Measurements from ENCODE around the gene PLPP3. TPM values are rescaled to one million over a fixed set of nuclear protein-coding genes. Genes with fewer than 3 reads are reported as not detected.

PLPP3 gene
- total RNA-seq, 4 donors from 2014 or later: 29.0 to 80.0 (median 39.4) TPM

DNA sequence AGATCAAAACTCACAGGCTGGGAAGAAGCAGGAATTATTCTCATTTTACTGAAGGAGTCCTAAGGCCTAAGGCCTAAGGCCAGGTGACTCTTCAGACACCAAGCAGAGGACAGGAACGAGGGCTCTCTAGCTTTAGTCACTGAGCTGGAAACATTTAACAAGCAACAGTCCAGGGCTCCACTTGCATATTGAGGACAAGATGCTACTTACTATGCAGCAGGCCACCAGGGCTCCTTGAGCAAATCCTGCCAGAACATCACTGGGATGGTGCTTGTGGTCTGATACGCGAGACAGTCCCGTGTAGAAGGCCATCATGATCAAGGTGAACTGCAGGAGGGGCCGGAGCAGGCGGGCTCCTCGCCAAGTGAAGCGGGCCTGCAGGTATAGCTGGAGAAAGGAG is 67.6 kb downstream of the PLPP3 start:
- no peak for DNase-seq (ENCODE audit: low spot score in 2 of 2)
- Histone ChIP-seq H3K4me1 (peaks cover 55% of the 10 kb centered on the region), H3K4me3 (no peak overlapping the region), H3K9me3 (no peaks in the 10 kb centered on the region), H3K36me3 (peaks cover 28% of the 10 kb centered on the region), H3K27me3 (no peaks in the 10 kb centered on the region), H3K27ac (no peak overlapping the region)
- TF ChIP-seq POLR2A (IDR thresholded peaks at IDR 0.05) (no peak), POLR2AphosphoS5 (IDR thresholded peaks at IDR 0.05) (no peak), EP300 (IDR thresholded peaks at IDR 0.05) (no peak)
- TF ChIP-seq, protein P1, sequence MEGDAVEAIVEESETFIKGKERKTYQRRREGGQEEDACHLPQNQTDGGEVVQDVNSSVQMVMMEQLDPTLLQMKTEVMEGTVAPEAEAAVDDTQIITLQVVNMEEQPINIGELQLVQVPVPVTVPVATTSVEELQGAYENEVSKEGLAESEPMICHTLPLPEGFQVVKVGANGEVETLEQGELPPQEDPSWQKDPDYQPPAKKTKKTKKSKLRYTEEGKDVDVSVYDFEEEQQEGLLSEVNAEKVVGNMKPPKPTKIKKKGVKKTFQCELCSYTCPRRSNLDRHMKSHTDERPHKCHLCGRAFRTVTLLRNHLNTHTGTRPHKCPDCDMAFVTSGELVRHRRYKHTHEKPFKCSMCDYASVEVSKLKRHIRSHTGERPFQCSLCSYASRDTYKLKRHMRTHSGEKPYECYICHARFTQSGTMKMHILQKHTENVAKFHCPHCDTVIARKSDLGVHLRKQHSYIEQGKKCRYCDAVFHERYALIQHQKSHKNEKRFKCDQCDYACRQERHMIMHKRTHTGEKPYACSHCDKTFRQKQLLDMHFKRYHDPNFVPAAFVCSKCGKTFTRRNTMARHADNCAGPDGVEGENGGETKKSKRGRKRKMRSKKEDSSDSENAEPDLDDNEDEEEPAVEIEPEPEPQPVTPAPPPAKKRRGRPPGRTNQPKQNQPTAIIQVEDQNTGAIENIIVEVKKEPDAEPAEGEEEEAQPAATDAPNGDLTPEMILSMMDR (IDR thresholded peaks at IDR 0.05): no peak
- 85% methylated on average over 8 of the region's 8 CpGs for WGBS

DNA sequence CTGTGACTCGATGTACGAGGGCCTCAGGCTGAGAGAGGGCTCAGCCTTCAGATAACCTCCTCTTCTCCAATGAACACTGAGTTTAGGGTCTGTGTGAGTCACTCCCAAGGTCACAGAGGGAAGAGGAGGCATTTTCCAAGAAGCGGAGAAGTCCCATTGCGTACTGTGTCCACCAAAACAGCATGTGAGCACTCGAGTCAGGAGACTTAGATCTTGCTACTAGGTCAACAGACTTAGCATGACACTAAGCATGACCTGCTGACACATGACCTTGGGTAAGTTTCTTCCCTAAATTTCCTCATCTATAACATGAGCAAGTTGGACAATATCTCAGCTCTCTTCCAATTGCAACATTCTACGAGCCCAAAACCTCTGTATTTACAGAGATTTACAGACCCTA is 68.0 kb downstream of the PLPP3 start:
- peak overlapping the region; percentile 20 for H3K27ac ChIP-seq
- 72% methylated on average over 6 of the region's 6 CpGs for WGBS
- H3K9me3 ChIP-seq: no peaks in the 10 kb centered on the region
- H3K27me3 ChIP-seq: no peaks in the 10 kb centered on the region
- DNase-seq (ENCODE audit: low spot score in 2 of 2): no peak
- peaks cover 32% of the 10 kb centered on the region for H3K36me3 ChIP-seq
- peaks cover 55% of the 10 kb centered on the region for H3K4me1 ChIP-seq
- H3K4me3 ChIP-seq: no peak overlapping the region
- TF ChIP-seq, protein P1 (IDR thresholded peaks at IDR 0.05): no peak
- TF ChIP-seq EP300 (IDR thresholded peaks at IDR 0.05): no peak

DNA sequence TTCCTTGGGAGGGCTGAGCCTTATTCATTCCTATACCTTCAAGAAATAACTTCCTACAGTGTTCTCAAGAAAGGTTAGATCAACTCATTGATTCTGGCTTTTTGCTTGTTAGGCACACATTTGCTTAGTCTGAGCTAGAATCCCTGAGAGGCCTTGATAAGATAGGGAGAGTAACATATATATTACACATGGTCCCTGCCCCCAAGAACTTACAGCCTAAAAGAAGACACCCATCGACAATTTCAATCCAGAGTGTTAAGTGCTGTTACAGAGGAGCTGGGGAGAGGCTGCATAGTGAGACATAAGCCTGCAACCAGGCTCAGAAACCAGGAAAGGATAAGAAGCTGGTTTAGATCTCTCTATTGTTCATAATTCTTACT is 68.7 kb downstream of the PLPP3 start:
- H3K9me3 ChIP-seq: no peaks in the 10 kb centered on the region
- H3K4me3 ChIP-seq: no peak overlapping the region
- TF ChIP-seq POLR2A (IDR thresholded peaks at IDR 0.05): no peak
- TF ChIP-seq, protein P1 (IDR thresholded peaks at IDR 0.05): no peak
- TF ChIP-seq POLR2AphosphoS5 (IDR thresholded peaks at IDR 0.05): no peak
- no peak for TF ChIP-seq EP300 (IDR thresholded peaks at IDR 0.05)
- DNase-seq (ENCODE audit: low spot score in 2 of 2): no peak
- no peak overlapping the region for H3K27ac ChIP-seq
- H3K27me3 ChIP-seq: no peaks in the 10 kb centered on the region
- peaks cover 37% of the 10 kb centered on the region for H3K36me3 ChIP-seq
- peaks cover 54% of the 10 kb centered on the region for H3K4me1 ChIP-seq
- 53% methylated on average over 1 of the region's 1 CpG for WGBS

DNA sequence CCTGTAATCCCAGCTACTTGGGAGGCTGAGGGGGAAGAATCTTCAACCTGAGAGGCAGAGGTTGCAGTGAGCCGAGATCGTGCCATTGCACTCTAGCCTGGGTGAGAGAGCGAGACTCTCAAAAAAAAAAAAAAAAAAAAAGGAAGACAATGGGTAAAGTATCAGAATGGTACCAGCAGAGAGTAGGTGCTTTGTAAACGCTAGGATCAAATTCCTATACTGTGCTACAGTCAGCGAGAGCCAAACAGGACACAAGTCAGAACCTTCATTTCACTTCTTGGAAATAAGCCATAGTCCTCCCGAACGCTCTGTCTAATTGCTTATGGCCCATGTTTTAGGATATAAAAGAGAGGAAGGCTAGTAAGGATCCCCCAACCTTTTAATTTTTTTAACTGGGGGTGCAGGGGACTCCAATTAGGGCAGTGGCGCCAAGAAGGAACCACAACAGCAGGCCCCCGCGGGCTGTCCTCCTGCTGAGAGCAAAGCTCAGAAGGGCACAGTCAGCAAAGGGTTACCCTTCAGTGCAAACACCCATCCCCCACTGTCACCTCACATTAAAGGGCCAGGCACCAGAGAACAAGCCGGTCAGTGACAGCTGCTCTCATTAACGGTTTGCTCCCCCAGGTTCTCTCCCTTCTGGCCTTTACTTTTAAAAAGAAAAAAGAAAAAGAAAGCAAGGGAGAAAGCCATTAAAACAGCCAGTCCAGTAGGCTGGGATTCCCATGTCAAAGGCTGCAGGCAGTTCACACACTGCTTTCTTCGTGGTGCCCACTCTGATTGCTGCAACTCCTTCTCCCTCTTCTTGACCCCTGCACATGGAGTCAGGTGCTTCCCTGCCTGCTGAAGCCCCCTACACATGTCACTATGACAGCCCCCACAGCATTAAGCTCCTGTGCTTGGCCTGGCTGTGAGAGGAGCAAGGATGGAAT is 69.4 kb downstream of the PLPP3 start:
- TF ChIP-seq POLR2A (IDR thresholded peaks at IDR 0.05): no peak
- TF ChIP-seq, protein P1 (IDR thresholded peaks at IDR 0.05): no peak
- Histone ChIP-seq H3K27me3 (no peaks in the 10 kb centered on the region), H3K27ac (no peak overlapping the region), H3K9me3 (no peaks in the 10 kb centered on the region), H3K4me3 (no peak overlapping the region), H3K36me3 (peaks cover 41% of the 10 kb centered on the region), H3K4me1 (peaks cover 47% of the 10 kb centered on the region)
- DNase-seq (ENCODE audit: low spot score in 2 of 2): no peak
- 78% methylated on average over 13 of the region's 13 CpGs for WGBS

DNA sequence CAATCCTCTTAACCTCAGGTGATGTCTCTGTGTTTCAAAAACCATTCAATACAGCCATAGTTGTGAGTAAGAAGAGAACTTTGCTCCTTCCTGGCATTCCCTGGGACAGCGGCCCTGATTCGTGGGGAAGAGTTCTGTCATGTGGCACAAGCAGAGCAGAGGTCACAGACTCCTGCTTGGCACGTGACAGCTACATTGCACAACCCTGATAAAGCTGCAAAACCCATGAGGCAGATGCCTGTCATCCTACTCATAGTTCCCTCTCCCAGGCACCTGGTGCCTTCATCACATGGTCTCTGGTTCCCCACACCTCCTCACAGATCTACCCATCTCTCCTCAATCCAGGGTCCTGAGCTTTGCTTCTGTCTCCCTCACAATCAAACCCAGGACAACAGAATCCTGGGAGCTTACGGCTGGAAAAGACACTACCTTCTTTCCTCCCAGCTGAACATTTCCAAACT is 70.8 kb downstream of the PLPP3 start:
- TF ChIP-seq POLR2AphosphoS5 (IDR thresholded peaks at IDR 0.05): peak in 1 of 3 donors; percentile 52
- no peak for TF ChIP-seq POLR2A (IDR thresholded peaks at IDR 0.05)
- TF ChIP-seq, protein P1 (IDR thresholded peaks at IDR 0.05): no peak
- peak in 1 of 2 donors; percentile 75 for DNase-seq (ENCODE audit: low spot score in 2 of 2)
- Histone ChIP-seq H3K9me3 (no peaks in the 10 kb centered on the region), H3K4me1 (peaks cover 41% of the 10 kb centered on the region), H3K27ac (no peak overlapping the region), H3K27me3 (no peaks in the 10 kb centered on the region), H3K4me3 (no peak overlapping the region), H3K36me3 (peaks cover 46% of the 10 kb centered on the region)
- 54% methylated on average over 4 of the region's 4 CpGs for WGBS

All from suprapubic skin (tissue), 4 donors.